IMR-90 (cell line): ENCODE results near the gene CCDC83. TPM values are rescaled to one million over a fixed set of nuclear protein-coding genes. Genes with fewer than 3 reads are reported as not detected.

Experiments used
- ATAC-seq: fragments of 200-7000 bp; cut with Tn5 transposase; 2 replicates; pipeline ENCODE4 v1.9.1; 2020; ENCODE audit warnings: low read depth, mild to moderate bottlenecking, moderate library complexity
- BruUV-seq: library from RNA; stranded (reverse); fragments of 400-500 nt; replicated peaks from 2 replicates; lab custom pipeline; 2021; lab: Mats Ljungman, UMichigan
- CTCF ChIA-PET: fragments of 300-600 bp; formaldehyde crosslinking; extraction: SDS; loops from one replicate; lab custom pipeline; 2021; ENCODE audit warnings: antibody characterized with exemption; lab: Yijun Ruan, JAX
- POLR2A ChIA-PET: fragments of 300-600 bp; sonication (Branson Sonifier 250); formaldehyde crosslinking; loops from one replicate; lab custom pipeline; 2022; ENCODE audit warnings: antibody characterized with exemption; ENCODE audit not compliant: unreplicated experiment; lab: Charles Lee
- DNase-seq: peaks from one replicate; pipeline ENCODE4 v3.0.0; 2013
- H2AFZ ChIP-seq: replicated peaks from 2 replicates; pipeline ENCODE3; 2013; ENCODE audit warnings: low read length, mild to moderate bottlenecking; ENCODE audit not compliant: poor library complexity
- H2AK5ac ChIP-seq: 2 replicates; pipeline ENCODE4 v1.6.1; 2013; ENCODE audit warnings: low read depth, low read length, inconsistent platforms
- H2AK9ac ChIP-seq: replicated peaks from 2 replicates; pipeline ENCODE3; 2013; ENCODE audit warnings: mild to moderate bottlenecking, low read depth, low read length, moderate library complexity; ENCODE audit not compliant: poor library complexity
- H2BK120ac ChIP-seq: 2 replicates; pipeline ENCODE4 v1.6.1; 2013; ENCODE audit warnings: low read depth, low read length, inconsistent platforms
- H2BK15ac ChIP-seq: 3 replicates; pipeline ENCODE4 v1.6.1; 2013; ENCODE audit warnings: low read depth, low read length, inconsistent platforms
- H2BK20ac ChIP-seq: 2 replicates; pipeline ENCODE4 v1.6.1; 2013; ENCODE audit warnings: low read depth, mild to moderate bottlenecking, inconsistent platforms, low read length, moderate library complexity
- H2BK5ac ChIP-seq: 2 replicates; pipeline ENCODE4 v1.6.1; 2013; ENCODE audit warnings: mild to moderate bottlenecking, low read depth, low read length, inconsistent platforms; ENCODE audit not compliant: poor library complexity, severe bottlenecking
- H3K14ac ChIP-seq: replicated peaks from 2 replicates; pipeline ENCODE4 v1.6.1; 2013; ENCODE audit warnings: low read depth, low read length, inconsistent platforms
- H3K18ac ChIP-seq: 2 replicates; pipeline ENCODE4 v1.6.1; 2013; ENCODE audit warnings: low read depth, low read length, control low read depth
- H3K23ac ChIP-seq: 2 replicates; pipeline ENCODE4 v1.6.1; 2013; ENCODE audit warnings: low read depth, low read length, inconsistent platforms
- H3K27ac ChIP-seq: 2 replicates; pipeline ENCODE4 v1.5.1; 2013; ENCODE audit warnings: mild to moderate bottlenecking, control low read depth, low read length; ENCODE audit not compliant: insufficient read depth
- H3K27me3 ChIP-seq: 2 replicates; pipeline ENCODE4 v1.6.1; 2013; ENCODE audit warnings: low read length; ENCODE audit not compliant: control insufficient read depth, insufficient read depth
- H3K36me3 ChIP-seq: 2 replicates; pipeline ENCODE4 v1.6.1; 2013; ENCODE audit warnings: low read length, mixed read lengths; ENCODE audit not compliant: control insufficient read depth, insufficient read depth
- H3K4ac ChIP-seq: 2 replicates; pipeline ENCODE4 v1.6.1; 2013; ENCODE audit warnings: low read depth, low read length, inconsistent platforms
- H3K4me1 ChIP-seq: 2 replicates; pipeline ENCODE4 v1.6.1; 2013; ENCODE audit warnings: low read length, mixed read lengths; ENCODE audit not compliant: control insufficient read depth, insufficient read depth
- H3K4me2 ChIP-seq: 2 replicates; pipeline ENCODE4 v1.6.1; 2013; ENCODE audit warnings: low read depth, mild to moderate bottlenecking, control low read depth, low read length, moderate library complexity
- H3K4me3 ChIP-seq: 2 replicates; pipeline ENCODE4 v1.5.1; 2013; ENCODE audit warnings: low read depth, mild to moderate bottlenecking, control low read depth, low read length, moderate library complexity; ENCODE audit not compliant: insufficient read depth
- H3K56ac ChIP-seq: 2 replicates; pipeline ENCODE4 v1.6.1; 2013; ENCODE audit warnings: low read length, inconsistent platforms; ENCODE audit not compliant: insufficient read depth; ENCODE audit errors: extremely low read depth
- H3K79me1 ChIP-seq, 2 experiments: 2 replicates each; pipeline ENCODE4 v1.6.1; 2013; ENCODE audit warnings: low read length in 2 of 2, inconsistent platforms in 1 of 2, low read depth in 1 of 2
- H3K9ac ChIP-seq: 2 replicates; pipeline ENCODE4 v1.6.1; 2013; ENCODE audit warnings: low read depth, low read length, control low read depth
- H3K9me1 ChIP-seq: 2 replicates; pipeline ENCODE4 v1.6.1; 2013; ENCODE audit warnings: low read length, inconsistent platforms; ENCODE audit not compliant: insufficient read depth
- H3K9me3 ChIP-seq: 2 replicates; pipeline ENCODE4 v1.6.1; 2013; ENCODE audit warnings: low read length; ENCODE audit not compliant: control insufficient read depth, insufficient read depth
- H4K20me1 ChIP-seq: 2 replicates; pipeline ENCODE4 v1.6.1; 2013; ENCODE audit warnings: low read length, inconsistent platforms; ENCODE audit not compliant: insufficient read depth
- H4K5ac ChIP-seq: 2 replicates; pipeline ENCODE4 v1.6.1; 2013; ENCODE audit warnings: mild to moderate bottlenecking, low read depth, low read length, control low read depth
- H4K8ac ChIP-seq, 2 experiments: 2 replicates each; pipeline ENCODE4 v1.6.1; 2013; ENCODE audit warnings: low read depth in 2 of 2, low read length in 2 of 2, control low read depth in 1 of 2, inconsistent platforms in 1 of 2
- H4K91ac ChIP-seq: 2 replicates; pipeline ENCODE4 v1.6.1; 2013; ENCODE audit warnings: low read depth, low read length, inconsistent platforms; ENCODE audit not compliant: insufficient read depth
- FOS ChIP-seq: fragments of 150-350 bp; IDR thresholded peaks from 2 replicates; pipeline ENCODE4 v1.6.1; 2016; ENCODE audit warnings: low read depth, low read length
- RFX5 ChIP-seq: IDR thresholded peaks from 2 replicates; pipeline ENCODE4 v1.8.0; 2012; ENCODE audit warnings: low read depth, mild to moderate bottlenecking, low read length, moderate library complexity
- WGBS, 2 experiments: methylation state at CpG; one replicate each; pipeline versions ENCODE4 v1.1.5 to v1.1.7; 2013; ENCODE audit warnings: missing lambda C conversion rate in 2 of 2; ENCODE audit not compliant: insufficient read length in 1 of 2; ENCODE audit errors: extremely low coverage in 2 of 2; 5-methylcytosine and 5-hydroxymethylcytosine counted together
- dilution Hi-C: fragments of 300-500 bp; cut with HindIII; formaldehyde crosslinking; loops from one replicate; pipeline ENCODE4 v1.14.3; 2018; ENCODE audit warnings: low sequenced_read_pairs; ENCODE audit not compliant: unreplicated experiment
- in situ Hi-C: fragments of 300-500 bp; cut with MboI; formaldehyde crosslinking; loops from 3 replicates; pipeline ENCODE4 v1.14.3; 2019; ENCODE audit warnings: low sequenced_read_pairs, inconsistent platforms, mixed read lengths
- intact Hi-C: fragments of 100-400 bp; cut with micrococcal nuclease; formaldehyde crosslinking; loops from 2 replicates; pipeline ENCODE4 v1.10.0; 2022
- polyA plus RNA-seq, 3 experiments: library from polyadenylated mRNA; depleted of rRNA; stranded (reverse); fragments of >200 nt; gene quantifications; 2 replicates each; pipeline ENCODE4 v1.2.3, GENCODE V29; 2012; ENCODE audit warnings: low replicate concordance in 1 of 3
- total RNA-seq: library from RNA; depleted of rRNA; stranded (reverse); fragments of >200 nt; gene quantifications from 2 replicates; pipeline ENCODE4 v1.2.3, GENCODE V29; 2012

Gene CCDC83
- total and polyA plus RNA-seq, 2 of the 4 experiments (the other 2 are of a cell fraction), result not detected

DNA sequence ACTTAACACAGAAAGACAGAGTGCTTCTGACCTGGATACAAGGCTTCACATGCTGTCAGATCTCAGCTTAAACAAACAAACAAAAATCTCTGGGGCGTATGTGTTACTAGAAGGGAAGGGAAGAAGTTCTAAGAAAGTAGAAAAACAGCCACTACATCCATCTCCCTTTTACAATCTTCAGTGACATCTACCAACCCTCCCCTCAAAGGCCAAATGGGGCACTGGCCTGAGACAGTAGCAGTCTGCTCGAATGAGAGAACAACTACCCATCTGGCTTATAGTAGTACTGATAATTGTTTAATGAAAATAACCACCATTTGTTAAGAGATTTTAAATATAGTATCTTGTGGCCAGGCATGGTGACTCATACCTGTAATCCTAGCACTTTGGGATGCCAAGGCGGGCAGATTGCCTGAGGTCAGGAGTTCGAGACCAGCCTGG is 29.4 kb downstream of the CCDC83 start:
- WGBS, 2 experiments, result no CpG with 5 or more reads among the region's 4 CpGs
- H3K79me1 ChIP-seq, result no peaks in the 10 kb centered on the region
- peak; percentile 17; the same call in 1 of the 2 replicates for TF ChIP-seq FOS
- no peak for TF ChIP-seq RFX5
- no peak overlapping the region for H3K18ac ChIP-seq
- no peak overlapping the region for H2AFZ ChIP-seq
- dilution Hi-C loops (no loop called here), intact Hi-C loops (no loop called here), in situ Hi-C loops (no loop called here)
- H3K9me1 ChIP-seq, result peaks cover 5% of the 10 kb centered on the region
- no peak overlapping the region for H4K8ac ChIP-seq
- POLR2A ChIA-PET, result no interaction called here
- H3K36me3 ChIP-seq, result no peaks in the 10 kb centered on the region
- CTCF ChIA-PET, result no interaction called here
- peak; percentile 36 for DNase-seq
- H3K4me2 ChIP-seq, result peak overlapping the region; percentile 44; the same call in 1 of the 2 replicates
- no peak overlapping the region for H2AK9ac ChIP-seq
- H2BK15ac ChIP-seq, result 0 out of 3 replicates have a peak overlapping the region, but pooled peaks have one; percentile 30
- H3K4me3 ChIP-seq, result no peak overlapping the region
- H3K9me3 ChIP-seq, result no peaks in the 10 kb centered on the region
- no peak overlapping the region for H3K56ac ChIP-seq
- no peak overlapping the region for H3K9ac ChIP-seq
- H2BK20ac ChIP-seq, result no peak overlapping the region
- H3K14ac ChIP-seq, result no peak overlapping the region
- H3K4ac ChIP-seq, result 0 out of 2 replicates have a peak overlapping the region, but pooled peaks have one; percentile 10
- H2BK5ac ChIP-seq, result no peak overlapping the region
- H4K5ac ChIP-seq, result no peak overlapping the region
- H2BK120ac ChIP-seq, result no peak overlapping the region
- peaks cover 11% of the 10 kb centered on the region for H3K4me1 ChIP-seq
- H4K20me1 ChIP-seq, result no peaks in the 10 kb centered on the region; the same call in 1 of the 2 replicates
- no peak overlapping the region for H2AK5ac ChIP-seq
- ATAC-seq, result peak; percentile 68
- no peak overlapping the region for H3K23ac ChIP-seq
- no TSS peak for BruUV-seq
- H3K27me3 ChIP-seq, result no peaks in the 10 kb centered on the region
- H4K91ac ChIP-seq, result no peak overlapping the region
- no peak overlapping the region for H3K27ac ChIP-seq
